Left cardiac atrium (tissue), 4 donors: ENCODE data around the gene ARSB. TPM values are rescaled to one million over a fixed set of nuclear protein-coding genes. Genes with fewer than 3 reads are reported as not detected.
A peak's percentile ranks its signal among the peaks of the same experiment; 100 is the strongest.

Source experiments
- ATAC-seq, 2 donors: fragments of 200-7000 bp; cut with Tn5 transposase; one replicate each; pipeline ENCODE4 v1.9.1; 2020; ENCODE audit warnings: mild to moderate bottlenecking in 2 of 2, moderate library complexity in 2 of 2
- DNase-seq: peaks from one replicate; pipeline ENCODE4 v3.0.0-alpha.2; 2020
- intact Hi-C, 2 donors: fragments of 100-400 bp; cut with DNase I; formaldehyde crosslinking; loops; one replicate each; pipeline versions ENCODE4 v1.14.1 to v1.15.1; 2022 to 2023
- total RNA-seq, 2 donors: library from RNA; stranded (reverse); fragmentation: NEBNext Ultra II Directional; extraction: Animal tissue kit (Norgen Biotek cat#: 25700); gene quantifications; one replicate each; pipeline ENCODE4 v1.2.1, GENCODE V29; 2021
- donor health status: DM: no; HTN: yes; CAD: no.
- donor health status: DM: no; HTN: yes; CAD: no; lungs with severe emphysema.
- donor health status: DM: yes; HTN: yes; CAD: no.
- donor health status: Dilated cardiomyopathy.

Gene ARSB
- total RNA-seq, 2 donors from 2014 or later = 10.5 to 10.6 TPM

DNA sequence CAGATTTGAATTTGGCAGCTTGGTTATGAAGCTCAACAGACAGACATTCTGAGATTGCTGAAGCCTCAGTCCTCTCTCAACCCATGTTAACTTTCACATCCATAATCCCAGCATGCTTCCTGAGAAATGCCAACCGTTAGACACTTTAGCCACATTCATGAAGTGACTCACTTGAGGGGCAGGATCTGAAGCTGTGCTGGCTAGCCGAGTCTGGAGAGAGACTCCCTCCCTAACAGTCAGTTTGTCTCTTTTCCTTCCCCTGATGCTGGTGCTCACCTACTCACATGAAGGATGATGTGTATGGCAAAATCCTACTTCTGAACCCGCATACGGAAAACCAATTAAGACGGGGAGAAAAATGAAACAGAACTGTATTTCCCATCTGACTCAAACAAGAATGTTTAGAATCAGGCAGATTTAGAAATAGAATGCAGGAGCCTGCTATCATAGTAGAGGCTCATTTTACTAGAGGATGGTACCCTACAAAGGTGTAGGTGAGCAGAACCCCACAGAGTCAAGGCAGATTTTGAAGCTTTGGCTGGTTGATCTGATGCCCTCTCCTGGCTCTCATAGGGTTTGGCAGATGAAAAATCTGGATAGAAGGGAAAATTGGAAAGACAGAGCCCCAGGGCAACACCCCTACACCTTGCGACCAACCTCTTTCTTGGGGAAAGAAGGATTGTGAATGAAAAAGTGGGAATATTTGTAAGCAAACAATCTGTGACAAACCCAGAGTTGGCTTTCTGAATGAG, 185.7 kb downstream of the ARSB start:
- peak in 1 of 2 donors; percentile 49 for ATAC-seq
- intact Hi-C loops = no loop called here
- DNase-seq = no peak

GRCh38 chr5:78798673-78799029, 186.5 kb downstream of the ARSB start:
- ATAC-seq = no peak
- intact Hi-C loops = no loop called here
- no peak for DNase-seq

GRCh38 chr5:78797936-78798672, 187.0 kb downstream of the ARSB start:
- ATAC-seq (peak in 1 of 2 donors; percentile 44), DNase-seq (no peak)
- intact Hi-C loops = no loop called here

- intact Hi-C loops = no loop called here
- DNase-seq (no peak), ATAC-seq (no peak)
Observed at GRCh38 chr5:78795757-78796156, 189.4 kb downstream of the ARSB start.

DNA sequence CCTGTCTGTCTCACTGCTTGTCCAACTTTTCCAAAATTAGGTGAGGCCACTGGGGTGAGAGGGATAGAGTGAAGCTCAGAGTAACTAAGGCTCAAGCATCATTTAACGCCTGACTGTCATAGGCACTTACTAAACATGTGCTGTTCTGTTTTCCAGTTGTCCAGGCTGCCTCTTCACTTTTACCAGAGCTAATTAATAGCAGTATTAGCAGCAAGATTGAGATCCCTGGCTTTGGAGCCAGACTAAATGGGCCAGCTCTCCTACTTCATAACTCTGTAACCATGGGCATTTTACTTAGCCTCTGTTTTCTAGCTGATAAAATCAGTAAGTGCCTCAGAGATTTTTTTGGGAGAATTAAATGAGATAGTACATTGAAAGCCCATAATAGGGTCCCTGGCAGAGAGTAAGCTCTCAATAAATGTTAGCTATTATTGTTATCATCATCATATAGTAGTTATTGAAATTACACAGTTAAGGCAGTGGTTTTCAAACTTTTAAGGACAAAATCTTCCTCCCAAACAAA, 190.4 kb downstream of the ARSB start:
- ATAC-seq (no peak), DNase-seq (no peak)
- intact Hi-C loops = no loop called here

DNA sequence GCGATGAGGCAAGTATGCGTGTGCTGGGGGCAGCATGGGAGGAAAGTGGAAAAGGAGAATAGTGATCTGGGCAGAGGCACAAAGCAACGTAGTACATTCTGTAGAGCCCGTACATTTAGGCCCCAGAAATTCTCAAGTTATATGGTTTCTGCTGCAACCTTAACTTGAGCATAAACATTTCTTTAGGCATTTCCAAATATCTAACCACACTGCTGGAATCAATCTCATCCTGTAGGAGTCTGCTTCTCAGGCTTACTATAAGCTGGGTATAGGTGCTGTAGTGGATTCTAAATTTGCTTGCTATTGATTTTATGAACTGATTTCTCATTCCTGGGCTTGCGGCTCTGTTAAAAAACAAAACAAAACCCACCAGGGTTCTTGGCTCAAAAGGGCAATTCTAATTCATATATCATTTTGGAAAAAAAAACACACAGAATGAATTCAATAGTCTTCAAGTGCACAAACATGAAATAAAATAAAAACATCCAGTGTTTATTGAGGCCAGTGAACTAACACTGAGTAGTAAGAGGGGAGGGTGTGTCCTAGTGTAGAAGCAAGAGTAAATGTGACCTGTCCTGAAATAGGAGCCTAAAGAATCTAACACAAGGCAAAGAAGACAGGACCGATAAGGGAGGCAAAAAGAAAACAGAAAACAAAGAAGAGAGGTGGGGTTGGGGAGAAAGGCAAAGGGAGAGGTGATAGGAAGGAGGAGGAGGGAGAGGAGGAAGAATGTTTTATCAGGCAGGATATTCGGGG, 191.0 kb downstream of the ARSB start:
- intact Hi-C loops = no loop called here
- no peak for ATAC-seq
- no peak for DNase-seq

- ATAC-seq (no peak), DNase-seq (no peak)
- intact Hi-C loops = no loop called here
Observed at GRCh38 chr5:78792345-78793055, 192.6 kb downstream of the ARSB start.

DNA sequence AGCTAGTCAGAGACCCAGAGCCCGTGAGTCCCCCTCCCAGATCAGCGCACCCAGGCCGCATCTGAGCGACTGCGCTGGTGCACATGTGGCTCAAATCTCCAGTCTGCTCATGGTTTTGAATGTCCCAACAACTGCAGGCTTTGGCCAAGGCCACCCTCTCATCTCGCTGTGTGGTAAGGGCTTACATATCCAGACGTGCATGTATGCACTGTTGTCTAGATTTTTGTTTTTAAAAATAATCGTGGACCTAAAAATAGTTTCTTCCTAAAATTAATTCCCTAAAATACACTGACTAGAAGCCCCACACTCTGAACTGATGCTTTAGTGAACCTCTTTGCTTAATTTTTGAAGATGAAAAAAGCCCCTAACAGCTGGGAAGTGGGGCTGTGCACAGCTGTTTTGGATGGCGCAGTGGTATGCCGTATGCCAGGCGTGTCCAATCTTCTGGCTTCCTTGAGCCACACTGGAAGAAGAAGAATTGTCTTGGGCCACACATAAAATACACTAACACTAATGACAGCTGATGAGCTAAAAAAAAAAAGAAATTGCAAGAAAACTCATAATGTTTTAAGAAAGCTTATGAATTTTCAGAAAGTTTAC, 193.5 kb downstream of the ARSB start:
- ATAC-seq (no peak), DNase-seq (no peak)
- intact Hi-C loops = no loop called here

GRCh38 chr5:78787783-78788182, 197.3 kb downstream of the ARSB start:
- peak; percentile 32 for DNase-seq
- peak; percentile 38 to 79 for ATAC-seq
- intact Hi-C loops = no loop called here

- intact Hi-C loops = no loop called here
- no peak for ATAC-seq
- no peak for DNase-seq
Observed at GRCh38 chr5:78785454-78785853, 199.7 kb downstream of the ARSB start.

- ATAC-seq (no peak), DNase-seq (no peak)
- intact Hi-C loops = no loop called here
Observed at GRCh38 chr5:78783434-78784130, 201.5 kb downstream of the ARSB start.

GRCh38 chr5:78782728-78783127, 202.4 kb downstream of the ARSB start:
- intact Hi-C loops = no loop called here
- no peak for DNase-seq
- no peak for ATAC-seq

GRCh38 chr5:78781611-78782286, 203.4 kb downstream of the ARSB start:
- intact Hi-C loops = no loop called here
- DNase-seq = no peak
- ATAC-seq = no peak

- intact Hi-C loops = no loop called here
- ATAC-seq (peak; percentile 57 to 92), DNase-seq (peak; percentile 39)
Observed at GRCh38 chr5:78779771-78780616, 205.1 kb downstream of the ARSB start.

- no peak for ATAC-seq
- intact Hi-C loops = no loop called here
Observed at GRCh38 chr5:78779262-78779661, 205.8 kb downstream of the ARSB start.

DNA sequence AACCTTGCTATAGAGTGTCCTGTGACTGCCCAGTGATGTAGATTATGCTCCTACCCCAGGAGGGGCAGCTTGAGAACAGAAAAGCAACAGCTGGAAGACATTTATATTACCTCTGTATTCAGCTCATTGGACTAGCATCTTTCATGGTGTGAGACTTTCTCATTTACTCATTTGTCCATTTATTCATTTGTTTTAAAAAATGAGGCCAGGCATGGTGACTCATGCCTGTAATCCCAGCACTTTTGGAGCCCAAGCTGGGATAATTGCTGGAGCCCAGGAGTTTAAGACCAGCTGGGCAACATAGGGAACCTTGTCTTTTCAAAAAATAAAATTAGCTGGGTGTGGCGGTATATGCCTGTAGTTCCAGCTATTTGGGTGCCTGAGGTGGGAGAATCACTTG, 206.6 kb downstream of the ARSB start:
- intact Hi-C loops = no loop called here
- peak in 1 of 2 donors; percentile 63 for ATAC-seq
- DNase-seq = no peak

More at GRCh38 chr5:78779262-78779661, 205.8 kb downstream of the ARSB start:
- no peak for DNase-seq

DNA sequence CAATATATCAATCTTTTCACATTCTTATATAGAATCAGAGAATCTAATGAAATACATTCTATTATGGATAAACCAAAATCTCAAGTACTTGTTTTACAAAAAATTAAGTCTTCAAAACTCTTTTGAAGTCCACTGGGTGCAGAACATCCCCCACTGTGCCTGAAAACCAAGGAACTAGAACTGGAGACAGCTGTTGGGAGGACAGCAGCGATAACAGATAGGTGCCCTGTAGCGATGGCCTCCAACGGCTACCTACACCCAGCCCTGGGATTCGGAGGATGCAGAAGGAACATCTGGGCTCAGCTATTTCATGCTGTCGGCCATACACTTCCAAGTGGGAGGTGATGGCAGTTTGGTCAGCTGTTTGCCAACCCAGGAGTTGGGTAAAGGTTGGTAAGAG, 207.2 kb downstream of the ARSB start:
- ATAC-seq (no peak), DNase-seq (no peak)
- intact Hi-C loops = no loop called here
